H9 (cell line): ENCODE results near the gene RBM5. TPM values are rescaled to one million over a fixed set of nuclear protein-coding genes. Genes with fewer than 3 reads are reported as not detected.

Experiments
- DNase-seq: peaks from one replicate; pipeline ENCODE4 v3.0.0-alpha.2; 2017
- H2AFZ ChIP-seq: one replicate; pipeline ENCODE4 v1.6.1; 2013; ENCODE audit warnings: mild to moderate bottlenecking, low read length, control low read depth, moderate library complexity
- H2AK5ac ChIP-seq: 2 replicates; pipeline ENCODE4 v1.6.1; 2013; ENCODE audit warnings: low read length, control low read depth, mixed read lengths; ENCODE audit not compliant: insufficient read length
- H2BK120ac ChIP-seq: one replicate; pipeline ENCODE4 v1.6.1; 2013; ENCODE audit warnings: low read depth, mild to moderate bottlenecking, low read length, control low read depth, inconsistent platforms; ENCODE audit not compliant: poor library complexity, severe bottlenecking
- H2BK12ac ChIP-seq: 2 replicates; pipeline ENCODE4 v1.6.1; 2013; ENCODE audit warnings: low read length, control low read depth, mixed read lengths, low read depth; ENCODE audit not compliant: insufficient read length
- H2BK15ac ChIP-seq: 2 replicates; pipeline ENCODE4 v1.6.1; 2013; ENCODE audit warnings: low read depth, low read length, control low read depth
- H2BK20ac ChIP-seq: one replicate; pipeline ENCODE4 v1.6.1; 2013; ENCODE audit warnings: low read depth, mild to moderate bottlenecking, low read length, control low read depth, inconsistent platforms; ENCODE audit not compliant: poor library complexity, severe bottlenecking
- H2BK5ac ChIP-seq: 2 replicates; pipeline ENCODE4 v1.6.1; 2013; ENCODE audit warnings: low read length, control low read depth, mixed read lengths; ENCODE audit not compliant: insufficient read length
- H3K14ac ChIP-seq: 2 replicates; pipeline ENCODE4 v1.6.1; 2013; ENCODE audit warnings: low read length, control low read depth; ENCODE audit not compliant: insufficient read depth
- H3K18ac ChIP-seq: 2 replicates; pipeline ENCODE4 v1.6.1; 2013; ENCODE audit warnings: low read depth, mild to moderate bottlenecking, mixed read lengths, low read length, control low read depth; ENCODE audit not compliant: insufficient read length
- H3K23ac ChIP-seq: 2 replicates; pipeline ENCODE4 v1.6.1; 2013; ENCODE audit warnings: low read length, control low read depth, mixed read lengths, low read depth; ENCODE audit not compliant: insufficient read length
- H3K23me2 ChIP-seq: 2 replicates; pipeline ENCODE4 v1.6.1; 2013; ENCODE audit warnings: low read depth, mild to moderate bottlenecking, mixed read lengths, low read length, control low read depth; ENCODE audit not compliant: insufficient read length, poor library complexity, severe bottlenecking
- H3K27ac ChIP-seq: 2 replicates; pipeline ENCODE4 v1.5.1; 2013; ENCODE audit warnings: low read length, control low read depth, mixed read lengths, low read depth; ENCODE audit not compliant: insufficient read length
- H3K27me3 ChIP-seq: 2 replicates; pipeline ENCODE4 v1.6.1; 2013; ENCODE audit warnings: low read length, control low read depth, inconsistent platforms; ENCODE audit not compliant: insufficient read depth
- H3K4ac ChIP-seq: 2 replicates; pipeline ENCODE4 v1.6.1; 2013; ENCODE audit warnings: low read depth, mild to moderate bottlenecking, control low read depth, inconsistent platforms, low read length, moderate library complexity
- H3K4me1 ChIP-seq: 2 replicates; pipeline ENCODE4 v1.6.1; 2013; ENCODE audit warnings: low read length, control low read depth, inconsistent platforms; ENCODE audit not compliant: insufficient read depth
- H3K4me2 ChIP-seq: 2 replicates; pipeline ENCODE4 v1.6.1; 2013; ENCODE audit warnings: low read length, control low read depth, mixed read lengths; ENCODE audit not compliant: insufficient read length, insufficient read depth
- H3K56ac ChIP-seq: 2 replicates; pipeline ENCODE4 v1.6.1; 2013; ENCODE audit warnings: low read depth, mild to moderate bottlenecking, mixed read lengths, low read length, control low read depth; ENCODE audit not compliant: insufficient read length
- H3K79me1 ChIP-seq: 2 replicates; pipeline ENCODE4 v1.6.1; 2013; ENCODE audit warnings: low read depth, mild to moderate bottlenecking, moderate library complexity, low read length, control low read depth, inconsistent platforms; ENCODE audit not compliant: insufficient read depth, poor library complexity, severe bottlenecking
- H3K79me2 ChIP-seq: 2 replicates; pipeline ENCODE4 v1.6.1; 2013; ENCODE audit warnings: low read length, control low read depth, inconsistent platforms; ENCODE audit not compliant: insufficient read depth
- H3K9ac ChIP-seq: 2 replicates; pipeline ENCODE4 v1.6.1; 2013; ENCODE audit warnings: low read length, control low read depth, mixed read lengths; ENCODE audit not compliant: insufficient read length; ENCODE audit errors: extremely low read depth
- H3K9me3 ChIP-seq: one replicate; pipeline ENCODE4 v1.6.1; 2013; ENCODE audit warnings: low read depth, low read length, inconsistent platforms; ENCODE audit not compliant: control insufficient read depth
- H3T11ph ChIP-seq: one replicate; pipeline ENCODE4 v1.6.1; 2013; ENCODE audit warnings: mild to moderate bottlenecking, low read length, control low read depth, inconsistent platforms
- H4K20me1 ChIP-seq: one replicate; pipeline ENCODE4 v1.6.1; 2013; ENCODE audit not compliant: control insufficient read depth, insufficient read length, insufficient read depth
- H4K5ac ChIP-seq: 2 replicates; pipeline ENCODE4 v1.6.1; 2013; ENCODE audit warnings: low read depth, mild to moderate bottlenecking, mixed read lengths, low read length, control low read depth; ENCODE audit not compliant: insufficient read length
- H4K8ac ChIP-seq: replicated peaks from 2 replicates; pipeline ENCODE4 v1.6.1; 2013; ENCODE audit warnings: low read length, control low read depth, mixed read lengths, low read depth; ENCODE audit not compliant: insufficient read length
- H4K91ac ChIP-seq: 2 replicates; pipeline ENCODE4 v1.6.1; 2013; ENCODE audit warnings: low read depth, mild to moderate bottlenecking, moderate library complexity, mixed read lengths, low read length, control low read depth; ENCODE audit not compliant: insufficient read length
- H3K27ac Mint-ChIP-seq, 3 experiments: 2 replicates in 2 of 3; 3 replicates in 1 of 3; pipeline ENCODE4 v1.8.0; 2020 to 2021; ENCODE audit warnings: mixed read lengths in 3 of 3, mild to moderate bottlenecking in 1 of 3, moderate library complexity in 1 of 3
- H3K27me3 Mint-ChIP-seq: 2 replicates; pipeline ENCODE4 v1.8.0; 2021; ENCODE audit warnings: low read depth, mild to moderate bottlenecking, moderate library complexity, mixed read lengths
- H3K36me3 Mint-ChIP-seq, 3 experiments: 2 replicates in 2 of 3; 3 replicates in 1 of 3; pipeline ENCODE4 v1.8.0; 2020 to 2021; ENCODE audit warnings: low read depth in 3 of 3, mixed read lengths in 3 of 3; ENCODE audit not compliant: insufficient read depth in 1 of 3
- H3K4me1 Mint-ChIP-seq, 2 experiments: 2 replicates each; pipeline ENCODE4 v1.8.0; 2020; ENCODE audit warnings: mixed read lengths in 2 of 2
- H3K4me3 Mint-ChIP-seq, 2 experiments: 2 replicates in 1 of 2; 3 replicates in 1 of 2; pipeline ENCODE4 v1.8.0; 2020 to 2021; ENCODE audit warnings: mild to moderate bottlenecking in 2 of 2, mixed read lengths in 2 of 2, moderate library complexity in 1 of 2
- H3K9me3 Mint-ChIP-seq, 2 experiments: 2 replicates in 1 of 2; 3 replicates in 1 of 2; pipeline ENCODE4 v1.8.0; 2020; ENCODE audit warnings: mild to moderate bottlenecking in 2 of 2, mixed read lengths in 2 of 2, moderate library complexity in 1 of 2
- WGBS: extraction: QIAGEN DNeasy Blood & Tissue Kit; methylation state at CpG from one replicate; pipeline ENCODE4 v1.1.7; 2013; ENCODE audit warnings: missing lambda C conversion rate, low lambda C conversion rate, mixed read lengths; ENCODE audit not compliant: insufficient read length; ENCODE audit errors: extremely low coverage; 5-methylcytosine and 5-hydroxymethylcytosine counted together
- total RNA-seq: library from RNA; stranded (reverse); gene quantifications from 2 replicates; pipeline ENCODE4 v1.2.1, GENCODE V29; 2021
- TF ChIP-seq, protein P1 (sequence below): fragments of 200-600 bp; sonication (generic); conservative IDR thresholded peaks from 3 replicates; pipeline ENCODE4 v1.8.0; 2021; ENCODE audit warnings: antibody characterized with exemption, mild to moderate bottlenecking

Gene RBM5
- total RNA-seq, 1 experiment from 2014 or later = 123 TPM

- no peaks in the 10 kb centered on the region for H3K27me3 ChIP-seq
- no peaks in the 10 kb centered on the region for H3K79me1 ChIP-seq
- no peak overlapping the region for H3K9ac ChIP-seq
- no peak for DNase-seq
- no peak overlapping the region for H3K4me3 Mint-ChIP-seq
- no peak overlapping the region for H4K8ac ChIP-seq
- H2BK5ac ChIP-seq = no peak overlapping the region
- no CpG with 5 or more reads among the region's 1 CpG for WGBS
- H2BK15ac ChIP-seq = no peak overlapping the region
- no peak overlapping the region for H3K56ac ChIP-seq
- no peaks in the 10 kb centered on the region for H3K23me2 ChIP-seq
- no peaks in the 10 kb centered on the region for H3K9me3 ChIP-seq
- peaks cover 9 to 25% (median 15%) of the 10 kb centered on the region in 3 experiments; a peak in 6 of 7 replicates for H3K36me3 Mint-ChIP-seq
- no peak overlapping the region for H4K5ac ChIP-seq
- no peak overlapping the region for H3K4me2 ChIP-seq
- no peak overlapping the region for H4K91ac ChIP-seq
- H2BK20ac ChIP-seq = no peak overlapping the region
- H2AK5ac ChIP-seq = no peak overlapping the region
- TF ChIP-seq, protein P1, sequence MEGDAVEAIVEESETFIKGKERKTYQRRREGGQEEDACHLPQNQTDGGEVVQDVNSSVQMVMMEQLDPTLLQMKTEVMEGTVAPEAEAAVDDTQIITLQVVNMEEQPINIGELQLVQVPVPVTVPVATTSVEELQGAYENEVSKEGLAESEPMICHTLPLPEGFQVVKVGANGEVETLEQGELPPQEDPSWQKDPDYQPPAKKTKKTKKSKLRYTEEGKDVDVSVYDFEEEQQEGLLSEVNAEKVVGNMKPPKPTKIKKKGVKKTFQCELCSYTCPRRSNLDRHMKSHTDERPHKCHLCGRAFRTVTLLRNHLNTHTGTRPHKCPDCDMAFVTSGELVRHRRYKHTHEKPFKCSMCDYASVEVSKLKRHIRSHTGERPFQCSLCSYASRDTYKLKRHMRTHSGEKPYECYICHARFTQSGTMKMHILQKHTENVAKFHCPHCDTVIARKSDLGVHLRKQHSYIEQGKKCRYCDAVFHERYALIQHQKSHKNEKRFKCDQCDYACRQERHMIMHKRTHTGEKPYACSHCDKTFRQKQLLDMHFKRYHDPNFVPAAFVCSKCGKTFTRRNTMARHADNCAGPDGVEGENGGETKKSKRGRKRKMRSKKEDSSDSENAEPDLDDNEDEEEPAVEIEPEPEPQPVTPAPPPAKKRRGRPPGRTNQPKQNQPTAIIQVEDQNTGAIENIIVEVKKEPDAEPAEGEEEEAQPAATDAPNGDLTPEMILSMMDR = no peak
- peak overlapping the region in 2 of 3 experiments; percentile 72 to 76; a peak in 2 of 7 replicates for H3K27ac Mint-ChIP-seq
- no peaks in the 10 kb centered on the region for H3K4me1 ChIP-seq
- no peak overlapping the region for H3K4ac ChIP-seq
- no peak overlapping the region for H3K14ac ChIP-seq
- no peak overlapping the region for H3T11ph ChIP-seq
- no peak overlapping the region for H2BK12ac ChIP-seq
- H3K4me1 Mint-ChIP-seq = no peaks in the 10 kb centered on the region
- H3K23ac ChIP-seq = no peak overlapping the region
- H3K27me3 Mint-ChIP-seq = no peaks in the 10 kb centered on the region
- H3K27ac ChIP-seq = no peak overlapping the region
- H3K18ac ChIP-seq = no peak overlapping the region
- no peak overlapping the region for H2BK120ac ChIP-seq
- no peaks in the 10 kb centered on the region for H3K9me3 Mint-ChIP-seq
- H4K20me1 ChIP-seq = no peaks in the 10 kb centered on the region
- H3K79me2 ChIP-seq = no peaks in the 10 kb centered on the region
- H2AFZ ChIP-seq = no peak overlapping the region
Measured at GRCh38 chr3:50044976-50045375, 43.7 kb upstream of the RBM5 start.
